NCI-H82 (cell line): ENCODE results near the gene PDYN.
"Not testable (repeated sequence)": the region's sequence is repeated elsewhere in the genome, so short reads cannot be mapped to it uniquely, and the experiment has no call there.

Experiments
- DNase-seq: peaks from one replicate; lab custom pipeline; 2025; lab: John Stamatoyannopoulos, UW

The PDYN gene

GRCh38 chr20:1993986-1994385 is at the start of gene PDYN:
TSS of gene PDYN (minus strand) at chr20:1994058. CDS start at chr20:1983084, 10,974 bp downstream.
- no peak for DNase-seq

- DNase-seq: no peak
Observed at GRCh38 chr20:2042400-2042799, 48.5 kb upstream of the PDYN start.

GRCh38 chr20:2038161-2038560 is 44.3 kb upstream of the PDYN start:
- no peak for DNase-seq

- no peak for DNase-seq
Observed at GRCh38 chr20:2037296-2037914, 43.5 kb upstream of the PDYN start.

GRCh38 chr20:2036357-2036756 is 42.5 kb upstream of the PDYN start:
- DNase-seq: not testable (repeated sequence)

- DNase-seq: no peak
Observed at GRCh38 chr20:2032168-2032567, 38.3 kb upstream of the PDYN start.

- DNase-seq: no peak
Observed at GRCh38 chr20:2026514-2026913, 32.7 kb upstream of the PDYN start.

- DNase-seq: no peak
Observed at GRCh38 chr20:2026004-2026403, 32.1 kb upstream of the PDYN start.

- DNase-seq: no peak
Observed at GRCh38 chr20:2023151-2023550, 29.3 kb upstream of the PDYN start.

GRCh38 chr20:2022163-2022562 is 28.3 kb upstream of the PDYN start:
- no peak for DNase-seq

GRCh38 chr20:2010533-2010932 is 16.7 kb upstream of the PDYN start:
- DNase-seq: no peak

GRCh38 chr20:2006452-2007361 is 12.8 kb upstream of the PDYN start:
- peak; percentile 74 for DNase-seq

GRCh38 chr20:2005831-2006426 is 12.1 kb upstream of the PDYN start:
- DNase-seq: peak; percentile 14

GRCh38 chr20:2005359-2005758 is 11.5 kb upstream of the PDYN start:
- DNase-seq: no peak

- DNase-seq: no peak
Observed at GRCh38 chr20:2004171-2004570, 10.3 kb upstream of the PDYN start.

- no peak for DNase-seq
Observed at GRCh38 chr20:2002365-2002764, 8.5 kb upstream of the PDYN start.

- DNase-seq: no peak
Observed at GRCh38 chr20:2001119-2001518, 7.3 kb upstream of the PDYN start.

- DNase-seq: no peak
Observed at GRCh38 chr20:2000285-2000684, 6.4 kb upstream of the PDYN start.

GRCh38 chr20:1998715-1999114 is 4.9 kb upstream of the PDYN start:
- DNase-seq: no peak

- no peak for DNase-seq
Observed at GRCh38 chr20:1998193-1998520, 4.3 kb upstream of the PDYN start.

- no peak for DNase-seq
Observed at GRCh38 chr20:1997483-1998192, 3.8 kb upstream of the PDYN start.

GRCh38 chr20:1995531-1996310 is 1.9 kb upstream of the PDYN start:
- DNase-seq: no peak
